ENCODE measurements around the gene SMURF2. TPM values are rescaled to one million over a fixed set of nuclear protein-coding genes. Genes with fewer than 3 reads are reported as not detected.
A peak's percentile ranks its signal among the peaks of the same experiment; 100 is the strongest.

SMURF2 gene
- total RNA-seq, 1 donor: 90.5 TPM

- Histone ChIP-seq H3K4me1 (ENCODE audit: insufficient read depth, low read length) (peaks cover 2% of the 10 kb centered on the region), H4K20me1 (ENCODE audit: insufficient read depth, low read length) (peaks cover 4% of the 10 kb centered on the region), H3K36me3 (ENCODE audit: insufficient read depth, low read length) (peaks cover 92% of the 10 kb centered on the region), H3K4me2 (ENCODE audit: insufficient read depth, low read length) (no peak overlapping the region), H3K27ac (ENCODE audit: low read depth, low read length) (no peak overlapping the region), H3K4me3 (ENCODE audit: insufficient read depth, low read length) (no peak overlapping the region), H2AFZ (ENCODE audit: low read length) (no peak overlapping the region), H3K79me2 (ENCODE audit: insufficient read depth, low read length) (peaks cover 24% of the 10 kb centered on the region), H3K27me3 (ENCODE audit: insufficient read depth, low read length) (no peaks in the 10 kb centered on the region), H3K9me3 (ENCODE audit: low read depth, low read length) (no peaks in the 10 kb centered on the region)
- no peak for TF ChIP-seq CTCF (IDR thresholded peaks at IDR 0.05; ENCODE audit: extremely low read depth, low read depth, low read length)
- DNase-seq (ENCODE audit: insufficient read length, low spot score, missing footprints): no peak
Observed at GRCh38 chr17:64540118-64540776, 121.9 kb downstream of the SMURF2 start.

DNA sequence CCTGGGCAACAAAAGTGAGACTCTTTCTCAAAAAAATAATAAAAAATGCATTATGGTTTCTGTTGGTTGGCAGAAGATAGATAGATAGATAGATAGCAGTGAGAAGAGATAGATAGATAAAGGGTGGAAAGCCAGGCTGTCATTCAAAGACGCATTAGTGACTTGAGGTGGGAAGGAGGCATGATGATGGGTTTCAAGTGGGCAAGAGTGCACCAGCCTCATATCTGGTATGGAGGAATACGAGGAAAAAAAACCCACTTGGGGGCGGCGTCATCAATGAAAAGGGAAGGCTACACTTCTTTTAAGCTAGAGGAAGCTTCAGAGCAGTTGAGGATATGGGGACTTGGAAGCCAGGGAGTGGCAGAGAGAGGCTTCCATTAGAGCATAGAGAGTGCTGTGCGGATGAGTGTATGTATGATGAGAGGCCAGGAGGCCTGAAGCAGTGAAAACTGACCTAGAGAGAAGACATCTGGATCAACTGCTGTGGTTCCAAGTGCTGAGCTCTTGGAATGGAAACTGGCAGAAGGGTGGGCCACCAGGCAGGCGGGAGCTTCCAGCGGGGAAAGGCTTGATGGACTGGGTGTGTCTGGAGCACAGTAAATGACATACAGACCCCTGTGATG lies 123.5 kb downstream of the SMURF2 start:
- no peak overlapping the region for H3K4me2 ChIP-seq (ENCODE audit: insufficient read depth, low read length)
- peak overlapping the region; percentile 25 for H3K27ac ChIP-seq (ENCODE audit: low read depth, low read length)
- no peaks in the 10 kb centered on the region for H3K27me3 ChIP-seq (ENCODE audit: insufficient read depth, low read length)
- no peaks in the 10 kb centered on the region for H3K9me3 ChIP-seq (ENCODE audit: low read depth, low read length)
- no peak overlapping the region for H2AFZ ChIP-seq (ENCODE audit: low read length)
- no peak for TF ChIP-seq CTCF (IDR thresholded peaks at IDR 0.05; ENCODE audit: extremely low read depth, low read depth, low read length)
- peaks cover 92% of the 10 kb centered on the region for H3K36me3 ChIP-seq (ENCODE audit: insufficient read depth, low read length)
- H3K4me1 ChIP-seq (ENCODE audit: insufficient read depth, low read length): peaks cover 2% of the 10 kb centered on the region
- H4K20me1 ChIP-seq (ENCODE audit: insufficient read depth, low read length): peaks cover 4% of the 10 kb centered on the region
- peaks cover 17% of the 10 kb centered on the region for H3K79me2 ChIP-seq (ENCODE audit: insufficient read depth, low read length)
- no peak overlapping the region for H3K4me3 ChIP-seq (ENCODE audit: insufficient read depth, low read length)
- peak; percentile 47 for DNase-seq (ENCODE audit: insufficient read length, low spot score, missing footprints)

- H3K4me2 ChIP-seq (ENCODE audit: insufficient read depth, low read length): no peak overlapping the region
- H3K79me2 ChIP-seq (ENCODE audit: insufficient read depth, low read length): peaks cover 12% of the 10 kb centered on the region
- DNase-seq (ENCODE audit: insufficient read length, low spot score, missing footprints): peak; percentile 58
- H4K20me1 ChIP-seq (ENCODE audit: insufficient read depth, low read length): peaks cover 6% of the 10 kb centered on the region
- H3K27ac ChIP-seq (ENCODE audit: low read depth, low read length): no peak overlapping the region
- peaks cover 94% of the 10 kb centered on the region for H3K36me3 ChIP-seq (ENCODE audit: insufficient read depth, low read length)
- H2AFZ ChIP-seq (ENCODE audit: low read length): no peak overlapping the region
- no peak overlapping the region for H3K4me3 ChIP-seq (ENCODE audit: insufficient read depth, low read length)
- no peaks in the 10 kb centered on the region for H3K9me3 ChIP-seq (ENCODE audit: low read depth, low read length)
- no peaks in the 10 kb centered on the region for H3K27me3 ChIP-seq (ENCODE audit: insufficient read depth, low read length)
- H3K4me1 ChIP-seq (ENCODE audit: insufficient read depth, low read length): peaks cover 4% of the 10 kb centered on the region
- no peak for TF ChIP-seq CTCF (IDR thresholded peaks at IDR 0.05; ENCODE audit: extremely low read depth, low read depth, low read length)
Observed at GRCh38 chr17:64537488-64537887, 124.6 kb downstream of the SMURF2 start.

- no peaks in the 10 kb centered on the region for H3K9me3 ChIP-seq (ENCODE audit: low read depth, low read length)
- peaks cover 8% of the 10 kb centered on the region for H3K4me1 ChIP-seq (ENCODE audit: insufficient read depth, low read length)
- H3K27ac ChIP-seq (ENCODE audit: low read depth, low read length): no peak overlapping the region
- H3K4me3 ChIP-seq (ENCODE audit: insufficient read depth, low read length): no peak overlapping the region
- no peak for TF ChIP-seq CTCF (IDR thresholded peaks at IDR 0.05; ENCODE audit: extremely low read depth, low read depth, low read length)
- peaks cover 11% of the 10 kb centered on the region for H3K79me2 ChIP-seq (ENCODE audit: insufficient read depth, low read length)
- no peak for DNase-seq (ENCODE audit: insufficient read length, low spot score, missing footprints)
- H4K20me1 ChIP-seq (ENCODE audit: insufficient read depth, low read length): peaks cover 8% of the 10 kb centered on the region
- peaks cover 94% of the 10 kb centered on the region for H3K36me3 ChIP-seq (ENCODE audit: insufficient read depth, low read length)
- H3K27me3 ChIP-seq (ENCODE audit: insufficient read depth, low read length): no peaks in the 10 kb centered on the region
- H2AFZ ChIP-seq (ENCODE audit: low read length): no peak overlapping the region
- H3K4me2 ChIP-seq (ENCODE audit: insufficient read depth, low read length): no peak overlapping the region
Observed at GRCh38 chr17:64536913-64537312, 125.2 kb downstream of the SMURF2 start.
